Stimulated activated CD4-positive, alpha-beta T cell treated with anti-CD3 and anti-CD28 coated beads, Interleukin-4, amount 100 ng/mL, for 1 hour (primary cell): Measurements from ENCODE around the gene ADGRV1.

Experiments
- DNase-seq: peaks from one replicate; pipeline ENCODE4 v3.0.0-alpha.2; 2020

ADGRV1 gene

GRCh38 chr5:90878549-90879196 lies 320.1 kb downstream of the ADGRV1 start:
- no peak for DNase-seq

GRCh38 chr5:90881626-90882150 lies 323.1 kb downstream of the ADGRV1 start:
- no peak for DNase-seq

GRCh38 chr5:90882448-90882847 lies 323.9 kb downstream of the ADGRV1 start:
- no peak for DNase-seq

GRCh38 chr5:90885180-90885868 lies 326.7 kb downstream of the ADGRV1 start:
- DNase-seq, result no peak

- no peak for DNase-seq
Measured at GRCh38 chr5:90886381-90886780, 327.8 kb downstream of the ADGRV1 start.

GRCh38 chr5:90888511-90889324 lies 330.1 kb downstream of the ADGRV1 start:
- DNase-seq, result no peak

- DNase-seq, result no peak
Measured at GRCh38 chr5:90889325-90889600, 330.7 kb downstream of the ADGRV1 start.

- DNase-seq, result no peak
Measured at GRCh38 chr5:90890180-90890579, 331.6 kb downstream of the ADGRV1 start.

- DNase-seq, result no peak
Measured at GRCh38 chr5:90894866-90895420, 336.3 kb downstream of the ADGRV1 start.

- DNase-seq, result no peak
Measured at GRCh38 chr5:90897618-90898017, 339.0 kb downstream of the ADGRV1 start.

- no peak for DNase-seq
Measured at GRCh38 chr5:90898326-90899013, 339.9 kb downstream of the ADGRV1 start.

GRCh38 chr5:90899014-90899604 lies 340.5 kb downstream of the ADGRV1 start:
- no peak for DNase-seq

- DNase-seq, result no peak
Measured at GRCh38 chr5:90901261-90901660, 342.7 kb downstream of the ADGRV1 start.

- DNase-seq, result no peak
Measured at GRCh38 chr5:90902170-90902569, 343.6 kb downstream of the ADGRV1 start.

- no peak for DNase-seq
Measured at GRCh38 chr5:90902651-90903386, 344.2 kb downstream of the ADGRV1 start.

- no peak for DNase-seq
Measured at GRCh38 chr5:90909101-90909503, 350.5 kb downstream of the ADGRV1 start.

- no peak for DNase-seq
Measured at GRCh38 chr5:90909940-90910339, 351.3 kb downstream of the ADGRV1 start.

GRCh38 chr5:90911169-90911568 lies 352.6 kb downstream of the ADGRV1 start:
- no peak for DNase-seq

GRCh38 chr5:90912476-90912875 lies 353.9 kb downstream of the ADGRV1 start:
- no peak for DNase-seq

- no peak for DNase-seq
Measured at GRCh38 chr5:90915393-90915792, 356.8 kb downstream of the ADGRV1 start.

- DNase-seq, result no peak
Measured at GRCh38 chr5:90916947-90917800, 358.6 kb downstream of the ADGRV1 start.
